Measurements from ENCODE around the gene POLA1.

POLA1 gene

GRCh38 chrX:24694825-24695224 lies 1.1 kb downstream of the POLA1 start:
- DNase-seq, result no peak
- Histone ChIP-seq H3K9me3 (ENCODE audit: control extremely low read depth in 1 of 5, control insufficient read depth in 4 of 5, insufficient read depth in 2 of 5, low read depth in 1 of 5, low read length in 4 of 5) (no peaks in the 10 kb centered on the region), H3K4me1 (ENCODE audit: control extremely low read depth in 1 of 4, control insufficient read depth in 4 of 4, insufficient read depth in 4 of 4, low read length in 3 of 4) (peaks cover 0 to 10% (median 6%) of the 10 kb centered on the region in 4 experiments), H3K27me3 (replicated peaks in 2 of 5; ENCODE audit: control insufficient read depth in 4 of 5, insufficient read depth in 5 of 5, low read length in 4 of 5) (no peaks in the 10 kb centered on the region), H3K36me3 (ENCODE audit: control insufficient read depth in 4 of 4, insufficient read depth in 4 of 4, low read length in 3 of 4) (peaks cover 0 to 8% (median 1%) of the 10 kb centered on the region in 4 experiments), H3K4me3 (ENCODE audit: control insufficient read depth in 1 of 7, extremely low read depth in 1 of 7, insufficient read depth in 4 of 7, low read depth in 2 of 7, low read length in 6 of 7) (peak overlapping the region in 4 of 7 experiments; percentile 69 to 86 (median 82)), H3K27ac (ENCODE audit: insufficient read depth in 1 of 2, low read depth in 1 of 2, low read length in 2 of 2, poor library complexity in 1 of 2, severe bottlenecking in 2 of 2) (no peak overlapping the region)
- WGBS (ENCODE audit: insufficient coverage), result 67% methylated on average over 1 of the region's 6 CpGs
- ChIA-PET CTCF (no interaction called here), POLR2A (interaction anchor here (0.6 kb wide), 1 partner anchor 1007 kb away, joined by 3 read pairs; no protein-coding TSS in a partner anchor)

GRCh38 chrX:24696294-24696693 lies 2.6 kb downstream of the POLA1 start:
- ChIA-PET CTCF (no interaction called here), POLR2A (no interaction called here)
- Histone ChIP-seq H3K27ac (ENCODE audit: insufficient read depth in 1 of 2, low read depth in 1 of 2, low read length in 2 of 2, poor library complexity in 1 of 2, severe bottlenecking in 2 of 2) (no peak overlapping the region), H3K4me3 (ENCODE audit: control insufficient read depth in 1 of 7, extremely low read depth in 1 of 7, insufficient read depth in 4 of 7, low read depth in 2 of 7, low read length in 6 of 7) (no peak overlapping the region), H3K4me1 (ENCODE audit: control extremely low read depth in 1 of 4, control insufficient read depth in 4 of 4, insufficient read depth in 4 of 4, low read length in 3 of 4) (peaks cover 0 to 10% (median 6%) of the 10 kb centered on the region in 4 experiments), H3K36me3 (ENCODE audit: control insufficient read depth in 4 of 4, insufficient read depth in 4 of 4, low read length in 3 of 4) (peaks cover 0 to 11% (median 4%) of the 10 kb centered on the region in 4 experiments), H3K9me3 (ENCODE audit: control extremely low read depth in 1 of 5, control insufficient read depth in 4 of 5, insufficient read depth in 2 of 5, low read depth in 1 of 5, low read length in 4 of 5) (no peaks in the 10 kb centered on the region), H3K27me3 (replicated peaks in 2 of 5; ENCODE audit: control insufficient read depth in 4 of 5, insufficient read depth in 5 of 5, low read length in 4 of 5) (no peaks in the 10 kb centered on the region)
- WGBS (ENCODE audit: insufficient coverage), result 87% methylated on average over 6 of the region's 6 CpGs
- DNase-seq, result no peak

DNA sequence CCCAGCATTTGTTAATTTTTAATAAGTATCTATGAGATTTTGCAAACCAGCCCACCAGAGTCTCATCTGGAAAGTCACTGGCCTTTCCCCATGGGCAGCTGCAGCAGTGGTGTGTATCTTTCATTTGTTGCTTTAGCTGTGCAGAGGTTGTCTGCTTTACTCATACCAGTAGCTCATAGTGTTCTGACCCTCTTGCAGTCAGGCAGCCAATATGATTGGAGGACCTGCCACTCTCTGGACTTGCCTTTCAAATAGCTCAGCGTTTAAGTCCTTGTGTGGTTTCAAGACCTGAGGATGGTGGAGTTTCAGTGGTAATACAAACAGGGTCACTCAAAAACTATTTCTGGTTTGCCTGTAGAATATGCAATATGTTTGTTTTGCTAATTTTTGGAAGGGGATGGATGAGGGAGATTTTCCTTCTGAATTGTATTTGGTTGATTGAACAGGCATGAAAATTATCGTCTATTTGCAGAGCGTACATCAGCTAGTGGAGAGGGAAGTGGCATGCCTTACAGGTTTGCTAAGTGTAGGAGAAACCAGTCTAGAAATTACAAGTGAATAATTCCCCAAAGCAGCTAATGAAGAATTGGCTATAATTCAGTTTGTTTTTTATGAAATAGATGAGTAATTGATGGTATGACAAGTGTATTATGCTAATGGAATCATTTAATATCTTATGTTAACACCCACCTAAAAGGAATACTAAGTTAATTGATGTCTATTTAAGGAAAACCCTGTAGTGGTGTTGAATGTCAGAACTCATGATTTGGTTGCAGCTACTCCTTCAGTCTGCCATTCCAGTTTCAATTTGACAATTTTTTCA lies 8.9 kb downstream of the POLA1 start:
- WGBS (ENCODE audit: insufficient coverage), result 84% methylated on average over 3 of the region's 3 CpGs
- DNase-seq, result no peak
- POLR2A ChIA-PET, result no interaction called here
- Histone ChIP-seq H3K4me1 (ENCODE audit: control extremely low read depth in 1 of 4, control insufficient read depth in 4 of 4, insufficient read depth in 4 of 4, low read length in 3 of 4) (no peaks in the 10 kb centered on the region), H3K9me3 (ENCODE audit: control extremely low read depth in 1 of 5, control insufficient read depth in 4 of 5, insufficient read depth in 2 of 5, low read depth in 1 of 5, low read length in 4 of 5) (no peaks in the 10 kb centered on the region), H3K36me3 (ENCODE audit: control insufficient read depth in 4 of 4, insufficient read depth in 4 of 4, low read length in 3 of 4) (peaks cover 0 to 25% (median 11%) of the 10 kb centered on the region in 4 experiments), H3K27me3 (replicated peaks in 2 of 5; ENCODE audit: control insufficient read depth in 4 of 5, insufficient read depth in 5 of 5, low read length in 4 of 5) (no peaks in the 10 kb centered on the region), H3K4me3 (ENCODE audit: control insufficient read depth in 1 of 7, extremely low read depth in 1 of 7, insufficient read depth in 4 of 7, low read depth in 2 of 7, low read length in 6 of 7) (no peak overlapping the region), H3K27ac (ENCODE audit: insufficient read depth in 1 of 2, low read depth in 1 of 2, low read length in 2 of 2, poor library complexity in 1 of 2, severe bottlenecking in 2 of 2) (no peak overlapping the region)
- CTCF ChIA-PET, result no interaction called here

- no peaks in the 10 kb centered on the region for H3K27me3 ChIP-seq (replicated peaks in 2 of 5; ENCODE audit: control insufficient read depth in 4 of 5, insufficient read depth in 5 of 5, low read length in 4 of 5)
- POLR2A ChIA-PET, result no interaction called here
- no peaks in the 10 kb centered on the region for H3K4me1 ChIP-seq (ENCODE audit: control extremely low read depth in 1 of 4, control insufficient read depth in 4 of 4, insufficient read depth in 4 of 4, low read length in 3 of 4)
- no peak overlapping the region for H3K27ac ChIP-seq (ENCODE audit: insufficient read depth in 1 of 2, low read depth in 1 of 2, low read length in 2 of 2, poor library complexity in 1 of 2, severe bottlenecking in 2 of 2)
- no peak for DNase-seq
- 74% methylated on average over 5 of the region's 5 CpGs for WGBS (ENCODE audit: insufficient coverage)
- H3K36me3 ChIP-seq (ENCODE audit: control insufficient read depth in 4 of 4, insufficient read depth in 4 of 4, low read length in 3 of 4), result peaks cover 0 to 27% (median 12%) of the 10 kb centered on the region in 4 experiments
- no peaks in the 10 kb centered on the region for H3K9me3 ChIP-seq (ENCODE audit: control extremely low read depth in 1 of 5, control insufficient read depth in 4 of 5, insufficient read depth in 2 of 5, low read depth in 1 of 5, low read length in 4 of 5)
- CTCF ChIA-PET, result no interaction called here
- H3K4me3 ChIP-seq (ENCODE audit: control insufficient read depth in 1 of 7, extremely low read depth in 1 of 7, insufficient read depth in 4 of 7, low read depth in 2 of 7, low read length in 6 of 7), result no peak overlapping the region
These were observed 9.4 kb downstream of the POLA1 start for GRCh38 chrX:24703185-24703494.

DNA sequence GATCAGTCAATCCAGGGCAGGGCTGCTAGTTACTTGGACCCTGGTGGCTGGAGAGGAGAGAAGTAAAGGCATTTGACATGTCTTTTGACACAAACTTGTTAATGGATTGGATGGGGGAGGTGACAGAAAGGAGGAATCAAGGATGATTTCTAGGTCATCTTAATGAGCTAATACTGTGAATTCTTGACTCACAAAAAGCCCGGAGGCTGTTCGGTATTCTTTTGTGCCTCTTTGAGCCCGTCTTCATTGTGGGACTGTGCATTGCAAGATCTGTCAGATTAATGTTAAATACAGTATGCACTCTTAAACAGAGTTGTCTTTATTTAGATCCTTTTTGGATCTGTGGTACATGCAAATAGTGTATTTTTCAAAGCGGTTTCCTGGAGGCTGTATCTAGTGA lies 25.1 kb downstream of the POLA1 start:
- CTCF ChIA-PET, result interaction anchor here (1.0 kb wide), 1 partner anchor 12 kb away, joined by 3 read pairs; no protein-coding TSS in a partner anchor
- WGBS (ENCODE audit: insufficient coverage), result 77% methylated on average over 4 of the region's 4 CpGs

GRCh38 chrX:24720036-24720435 lies 26.3 kb downstream of the POLA1 start:
- H3K36me3 ChIP-seq (ENCODE audit: control insufficient read depth in 4 of 4, insufficient read depth in 4 of 4, low read length in 3 of 4), result peaks cover 0 to 36% (median 19%) of the 10 kb centered on the region in 4 experiments
- 67% methylated on average over 1 of the region's 3 CpGs for WGBS (ENCODE audit: insufficient coverage)
- no peaks in the 10 kb centered on the region for H3K9me3 ChIP-seq (ENCODE audit: control extremely low read depth in 1 of 5, control insufficient read depth in 4 of 5, insufficient read depth in 2 of 5, low read depth in 1 of 5, low read length in 4 of 5)
- POLR2A ChIA-PET, result no interaction called here
- H3K4me1 ChIP-seq (ENCODE audit: control extremely low read depth in 1 of 4, control insufficient read depth in 4 of 4, insufficient read depth in 4 of 4, low read length in 3 of 4), result no peaks in the 10 kb centered on the region
- no peak for DNase-seq
- no peak overlapping the region for H3K4me3 ChIP-seq (ENCODE audit: control insufficient read depth in 1 of 7, extremely low read depth in 1 of 7, insufficient read depth in 4 of 7, low read depth in 2 of 7, low read length in 6 of 7)
- no peaks in the 10 kb centered on the region for H3K27me3 ChIP-seq (replicated peaks in 2 of 5; ENCODE audit: control insufficient read depth in 4 of 5, insufficient read depth in 5 of 5, low read length in 4 of 5)
- CTCF ChIA-PET, result no interaction called here
- H3K27ac ChIP-seq (ENCODE audit: insufficient read depth in 1 of 2, low read depth in 1 of 2, low read length in 2 of 2, poor library complexity in 1 of 2, severe bottlenecking in 2 of 2), result no peak overlapping the region

More for the DNA sequence above, 25.1 kb downstream of the POLA1 start:
- POLR2A ChIA-PET, result no interaction called here
- Histone ChIP-seq H3K4me1 (ENCODE audit: control extremely low read depth in 1 of 4, control insufficient read depth in 4 of 4, insufficient read depth in 4 of 4, low read length in 3 of 4) (no peaks in the 10 kb centered on the region), H3K27me3 (replicated peaks in 2 of 5; ENCODE audit: control insufficient read depth in 4 of 5, insufficient read depth in 5 of 5, low read length in 4 of 5) (no peaks in the 10 kb centered on the region), H3K27ac (ENCODE audit: insufficient read depth in 1 of 2, low read depth in 1 of 2, low read length in 2 of 2, poor library complexity in 1 of 2, severe bottlenecking in 2 of 2) (no peak overlapping the region), H3K4me3 (ENCODE audit: control insufficient read depth in 1 of 7, extremely low read depth in 1 of 7, insufficient read depth in 4 of 7, low read depth in 2 of 7, low read length in 6 of 7) (no peak overlapping the region), H3K36me3 (ENCODE audit: control insufficient read depth in 4 of 4, insufficient read depth in 4 of 4, low read length in 3 of 4) (peaks cover 0 to 38% (median 23%) of the 10 kb centered on the region in 4 experiments), H3K9me3 (ENCODE audit: control extremely low read depth in 1 of 5, control insufficient read depth in 4 of 5, insufficient read depth in 2 of 5, low read depth in 1 of 5, low read length in 4 of 5) (no peaks in the 10 kb centered on the region)
- DNase-seq, result no peak

- ChIA-PET CTCF (no interaction called here), POLR2A (no interaction called here)
- H3K4me1 ChIP-seq (ENCODE audit: control extremely low read depth in 1 of 4, control insufficient read depth in 4 of 4, insufficient read depth in 4 of 4, low read length in 3 of 4), result no peaks in the 10 kb centered on the region
- H3K27ac ChIP-seq (ENCODE audit: insufficient read depth in 1 of 2, low read depth in 1 of 2, low read length in 2 of 2, poor library complexity in 1 of 2, severe bottlenecking in 2 of 2), result no peak overlapping the region
- no peaks in the 10 kb centered on the region for H3K27me3 ChIP-seq (replicated peaks in 2 of 5; ENCODE audit: control insufficient read depth in 4 of 5, insufficient read depth in 5 of 5, low read length in 4 of 5)
- no peaks in the 10 kb centered on the region for H3K9me3 ChIP-seq (ENCODE audit: control extremely low read depth in 1 of 5, control insufficient read depth in 4 of 5, insufficient read depth in 2 of 5, low read depth in 1 of 5, low read length in 4 of 5)
- 96% methylated on average over 2 of the region's 3 CpGs for WGBS (ENCODE audit: insufficient coverage)
- peaks cover 0 to 24% (median 9%) of the 10 kb centered on the region in 4 experiments for H3K36me3 ChIP-seq (ENCODE audit: control insufficient read depth in 4 of 4, insufficient read depth in 4 of 4, low read length in 3 of 4)
- no peak overlapping the region for H3K4me3 ChIP-seq (ENCODE audit: control insufficient read depth in 1 of 7, extremely low read depth in 1 of 7, insufficient read depth in 4 of 7, low read depth in 2 of 7, low read length in 6 of 7)
- no peak for DNase-seq
These were observed 34.8 kb downstream of the POLA1 start for GRCh38 chrX:24728530-24728929.

Data from common myeloid progenitor, CD34-positive (primary cell).